Stimulated activated CD4-positive, alpha-beta T cell treated with anti-CD3 and anti-CD28 coated beads, Interleukin-2, amount 100 ng/mL, for 4 hours (primary cell): Measurements from ENCODE around the gene TTC31.

ENCODE experiments used
- DNase-seq: peaks from one replicate; pipeline ENCODE4 v3.0.0-alpha.2; 2020; ENCODE audit warnings: low read depth

TTC31 gene

DNA sequence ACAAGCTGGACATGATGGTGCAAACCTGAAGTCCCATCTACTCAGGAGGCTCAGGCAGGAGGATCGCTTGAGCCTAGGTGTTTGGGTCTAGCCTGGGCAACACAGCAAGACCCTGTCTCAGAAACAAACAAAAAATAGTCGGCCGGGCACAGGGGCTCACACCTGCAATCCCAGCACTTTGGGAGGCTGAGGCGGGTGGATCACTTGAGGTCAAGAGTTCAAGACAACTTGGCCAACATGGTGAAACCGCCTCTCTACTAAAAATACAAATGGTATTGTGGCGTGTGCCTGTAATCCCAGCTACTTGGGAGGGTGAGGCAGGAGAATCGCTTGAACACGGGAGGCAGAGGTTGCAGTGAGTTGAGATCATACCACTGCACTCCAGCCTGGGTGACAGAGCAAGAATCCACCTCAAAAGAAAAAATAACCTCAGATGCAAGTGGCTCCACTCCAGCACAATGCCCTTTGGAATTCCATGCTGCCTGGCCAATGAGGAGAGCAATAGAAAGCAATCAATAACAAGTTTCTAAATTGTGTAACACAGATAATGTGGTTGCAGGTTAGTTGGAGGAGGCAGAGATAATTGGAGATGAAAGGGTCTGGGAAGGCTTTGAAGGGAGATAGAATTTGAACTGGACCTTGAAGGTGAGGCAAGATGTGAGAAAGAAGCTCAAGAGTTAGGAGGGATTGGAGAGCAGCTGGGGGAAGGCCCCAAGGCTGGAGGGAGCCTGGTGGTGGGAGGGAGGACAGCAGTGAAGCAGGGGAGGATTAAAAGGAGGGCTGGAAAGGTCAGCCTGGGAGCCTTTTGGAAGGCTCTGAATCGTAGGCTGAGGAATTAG lies 6.0 kb downstream of the TTC31 start:
- DNase-seq, result no peak

DNA sequence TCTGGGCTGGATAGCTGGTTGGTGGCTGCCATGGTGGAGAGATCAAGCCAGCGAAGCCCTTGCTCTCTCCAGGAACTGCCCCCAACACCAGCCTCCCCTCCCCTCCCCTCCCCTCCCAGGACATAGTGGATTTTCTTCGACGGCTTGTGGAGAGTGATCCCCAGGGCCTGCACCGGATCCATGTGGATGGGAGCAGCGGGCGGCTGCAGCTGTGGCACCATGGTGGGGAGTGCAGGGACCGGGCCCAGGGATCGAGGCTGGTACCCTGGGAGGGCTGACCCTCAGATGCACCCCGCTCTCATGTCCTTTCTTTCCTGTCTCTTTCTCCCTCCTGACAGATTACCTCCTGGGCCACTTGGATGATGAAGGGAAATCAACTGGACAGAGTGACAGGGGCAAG lies 7.0 kb downstream of the TTC31 start:
- no peak for DNase-seq

DNA sequence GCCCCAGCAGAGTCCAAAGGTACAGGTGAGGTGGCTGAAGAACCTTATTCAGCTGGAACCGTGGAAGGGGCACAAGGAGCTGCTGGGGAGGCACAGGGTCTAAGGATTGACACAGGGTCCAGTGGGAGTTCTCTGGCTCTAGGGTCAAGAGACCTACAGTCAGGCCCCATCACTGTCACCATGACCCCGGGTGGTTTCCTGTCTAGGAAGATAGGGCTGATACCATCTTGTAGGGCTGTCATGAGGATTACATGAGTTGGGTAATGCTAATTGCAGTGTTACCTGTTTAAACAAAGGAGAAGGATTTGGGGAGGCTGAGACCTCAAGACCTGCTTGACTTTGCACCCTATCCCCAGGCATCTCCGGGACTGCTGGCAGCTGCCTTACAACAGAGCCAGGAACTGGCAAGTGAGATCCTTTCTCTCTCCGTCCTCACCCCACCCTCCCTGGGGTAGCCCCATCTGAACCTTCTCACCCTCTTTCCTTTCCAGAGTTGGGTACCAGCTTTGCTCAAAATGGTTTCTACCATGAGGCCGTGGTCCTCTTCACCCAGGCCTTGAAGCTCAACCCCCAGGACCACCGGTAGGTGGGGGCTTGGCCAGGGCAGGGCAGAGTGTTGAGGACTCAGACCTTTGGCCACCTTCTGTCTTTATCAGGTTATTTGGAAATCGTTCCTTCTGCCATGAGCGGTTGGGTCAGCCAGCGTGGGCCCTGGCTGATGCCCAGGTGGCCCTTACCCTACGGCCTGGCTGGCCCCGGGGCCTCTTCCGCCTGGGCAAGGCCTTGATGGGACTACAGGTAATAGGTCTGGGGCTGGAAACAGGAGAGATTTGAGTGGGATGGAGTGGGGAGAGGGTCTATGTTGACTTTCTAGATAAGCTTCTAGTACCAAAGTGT lies 9.0 kb downstream of the TTC31 start:
- no peak for DNase-seq

DNA sequence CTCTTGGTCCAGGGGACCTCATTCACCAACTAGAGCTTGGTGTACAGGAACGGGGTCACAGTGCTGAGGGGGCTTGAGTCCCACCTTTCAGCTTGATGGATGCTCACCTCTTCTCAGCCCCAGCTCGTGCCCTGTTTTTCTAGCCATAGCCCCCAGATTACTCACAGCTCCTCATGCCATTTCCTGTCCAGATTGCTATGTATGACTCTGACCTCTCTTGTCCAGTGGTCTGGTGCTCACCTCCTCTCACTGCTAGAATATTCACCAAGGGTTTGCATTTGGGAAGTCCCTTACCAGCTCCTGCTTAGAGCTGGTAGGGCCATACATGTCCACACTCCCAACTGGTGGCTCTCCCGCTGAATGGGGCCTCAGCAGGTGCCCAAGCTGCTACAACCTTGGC lies 10.7 kb downstream of the TTC31 start:
- DNase-seq, result no peak

DNA sequence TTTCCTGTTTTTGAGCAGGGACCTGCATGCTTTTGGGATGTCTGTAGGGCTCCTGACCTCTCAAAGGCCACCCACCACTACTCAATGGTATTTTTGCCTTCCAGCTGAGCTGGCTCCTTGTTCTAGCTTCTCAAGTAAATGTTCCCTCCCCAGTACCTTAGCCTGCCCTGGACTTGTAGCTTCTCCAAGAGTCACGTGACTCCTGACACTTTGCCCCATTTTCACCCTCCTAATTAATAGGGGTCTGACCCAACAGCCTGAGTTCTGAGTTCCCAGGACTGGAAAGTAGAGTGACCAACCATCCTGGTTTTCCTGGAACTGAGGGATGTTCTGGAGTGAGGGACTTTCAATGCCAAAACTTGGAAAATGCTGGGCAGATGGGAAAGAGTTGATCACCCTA lies 12.6 kb downstream of the TTC31 start:
- no peak for DNase-seq

DNA sequence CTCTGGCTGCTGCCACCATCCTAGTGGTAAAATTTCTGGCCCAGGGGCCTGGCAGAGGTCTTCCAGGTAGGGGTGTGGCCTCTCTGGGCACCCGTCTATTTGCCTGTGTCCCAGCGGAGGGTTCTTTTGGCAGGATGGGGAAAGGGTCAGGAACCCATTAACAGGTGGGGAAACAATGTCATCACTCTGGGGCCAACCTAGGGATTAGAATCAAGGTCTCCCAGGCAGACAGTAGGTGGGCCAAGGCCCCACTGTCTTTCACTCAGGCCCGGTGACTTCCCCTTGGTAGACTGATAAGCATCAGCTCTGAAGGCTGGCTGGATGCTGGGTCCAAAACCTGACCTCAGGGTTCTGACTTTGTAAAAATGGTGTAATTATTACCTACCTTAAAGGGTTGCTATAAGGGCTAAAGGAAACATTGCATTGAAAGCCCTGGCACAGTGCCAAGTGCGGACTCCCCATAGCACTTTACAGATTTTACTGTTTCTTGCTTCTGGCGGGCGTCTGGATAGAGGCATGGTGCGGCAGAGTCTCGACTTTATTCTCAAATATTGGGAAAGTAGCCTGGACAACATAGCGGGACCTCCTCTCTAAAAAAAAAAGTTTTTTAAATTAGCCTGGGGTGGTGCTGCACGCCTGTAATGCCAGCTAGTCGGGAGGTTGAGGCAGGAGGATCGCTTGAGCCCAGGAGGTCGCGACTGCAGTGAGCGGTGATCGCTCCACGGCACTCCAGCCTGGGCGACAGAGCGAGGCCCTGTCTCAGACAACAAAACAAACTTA lies 14.3 kb downstream of the TTC31 start:
- DNase-seq, result no peak

DNA sequence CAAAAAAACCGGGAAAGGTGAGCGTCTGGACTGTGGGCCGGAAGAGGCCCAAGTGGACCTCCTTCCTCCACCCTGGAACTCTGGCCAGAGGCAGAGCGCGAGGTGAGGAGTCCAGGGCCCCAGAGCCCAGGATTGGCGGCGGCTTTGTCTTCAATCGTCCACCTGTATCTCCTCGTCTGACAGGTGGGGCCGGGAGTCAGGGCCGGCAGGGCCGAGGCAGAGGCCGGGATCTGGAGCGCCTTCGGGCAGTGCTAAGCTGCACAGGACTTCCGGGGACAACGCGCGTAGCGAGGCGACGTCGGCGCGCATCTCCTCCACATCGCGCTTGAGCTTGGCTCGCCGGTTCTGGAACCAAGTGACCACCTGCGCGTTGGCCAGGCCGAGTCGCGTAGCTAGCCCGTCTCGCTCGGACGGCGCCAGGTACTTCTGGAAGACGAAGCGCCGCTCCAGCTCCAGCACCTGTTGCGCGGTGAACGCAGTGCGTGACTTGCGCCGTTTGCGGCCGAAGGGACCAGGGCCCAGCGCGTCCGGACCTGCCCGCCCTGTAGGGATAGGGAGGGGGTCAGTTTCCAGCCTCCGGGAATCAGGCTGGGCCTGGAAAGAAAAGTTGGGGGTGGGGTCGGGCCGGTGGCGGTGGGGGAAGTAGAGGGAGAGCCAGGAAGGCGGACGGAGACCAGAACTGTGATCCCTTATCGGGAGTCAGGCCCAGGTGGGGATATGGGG lies 15.1 kb downstream of the TTC31 start:
- no peak for DNase-seq

DNA sequence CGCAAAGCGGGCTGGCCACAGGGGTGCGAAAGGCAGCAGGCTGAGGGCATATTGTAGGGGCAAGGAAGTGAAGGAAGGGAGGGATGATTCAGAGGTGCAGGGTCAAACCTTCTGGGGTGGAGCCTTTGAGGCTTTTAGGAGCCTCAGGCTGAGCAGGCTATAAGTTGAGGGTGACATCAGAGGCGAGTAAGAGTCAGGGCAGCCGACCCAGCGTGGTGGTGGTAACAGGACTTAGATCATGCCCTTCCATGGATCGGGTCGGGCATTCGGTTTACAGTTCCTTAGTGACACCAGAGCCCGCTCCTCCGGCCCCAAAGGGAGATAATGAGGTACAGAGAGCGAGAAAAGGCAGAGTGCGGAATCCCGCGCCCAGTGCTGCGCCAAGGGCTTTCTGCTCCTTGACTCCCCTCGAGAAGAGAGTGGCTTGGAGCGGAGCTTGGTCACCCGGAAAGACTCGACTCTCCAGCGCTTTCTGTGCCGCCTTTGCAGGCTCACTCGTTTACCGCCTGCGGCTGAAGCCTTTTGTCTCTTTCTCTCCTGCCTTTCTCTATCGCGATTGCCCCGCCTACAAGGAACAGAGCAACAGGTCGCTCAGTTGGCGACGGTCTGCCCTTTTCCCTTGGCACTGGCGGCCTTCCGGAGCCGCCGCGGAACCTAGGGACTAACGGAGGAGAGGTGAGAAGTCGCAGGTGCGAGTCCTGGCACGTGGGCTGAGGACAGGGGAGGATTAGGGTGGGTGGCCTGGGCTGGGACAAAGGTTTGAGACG lies 15.8 kb downstream of the TTC31 start:
- no peak for DNase-seq

DNA sequence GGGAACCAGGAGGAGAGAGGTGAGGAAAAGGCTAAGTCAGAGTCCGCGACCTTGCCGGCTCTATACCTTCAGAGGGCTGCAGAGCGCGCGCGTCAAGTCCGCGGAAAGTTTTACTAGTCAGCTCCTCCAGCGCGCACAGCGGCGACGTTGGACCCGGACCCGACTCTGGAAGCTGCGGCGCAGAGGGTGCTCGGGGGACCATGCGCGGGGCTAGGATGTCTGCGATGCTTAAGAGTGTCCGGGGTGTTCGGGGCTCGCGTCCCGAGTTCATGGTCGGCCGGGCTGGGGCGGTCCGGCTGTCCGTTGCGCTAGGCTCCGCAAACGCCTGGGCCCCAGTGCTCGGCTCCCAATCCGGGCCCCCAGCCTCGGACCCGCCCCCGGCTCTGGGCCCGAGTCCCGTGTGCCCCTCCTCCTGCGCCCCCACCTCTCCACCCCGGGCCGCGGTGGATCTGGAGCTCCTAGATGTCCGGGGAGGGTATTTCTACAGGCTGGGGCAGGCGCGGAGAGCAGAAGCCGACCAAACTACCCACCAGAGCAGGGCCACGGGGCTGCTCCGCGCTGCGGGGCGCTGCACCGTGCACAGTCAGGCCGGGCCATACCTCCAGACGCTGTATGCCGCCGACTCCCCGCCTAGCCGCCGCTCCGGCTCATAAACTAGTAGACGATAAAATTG lies 16.5 kb downstream of the TTC31 start, which contains the start of gene LBX2:
Gene LBX2 (minus strand): TSS at position 337 of the 673 bp plus-strand sequence. CDS start 66 bp downstream, at position 271.
- no peak for DNase-seq

DNA sequence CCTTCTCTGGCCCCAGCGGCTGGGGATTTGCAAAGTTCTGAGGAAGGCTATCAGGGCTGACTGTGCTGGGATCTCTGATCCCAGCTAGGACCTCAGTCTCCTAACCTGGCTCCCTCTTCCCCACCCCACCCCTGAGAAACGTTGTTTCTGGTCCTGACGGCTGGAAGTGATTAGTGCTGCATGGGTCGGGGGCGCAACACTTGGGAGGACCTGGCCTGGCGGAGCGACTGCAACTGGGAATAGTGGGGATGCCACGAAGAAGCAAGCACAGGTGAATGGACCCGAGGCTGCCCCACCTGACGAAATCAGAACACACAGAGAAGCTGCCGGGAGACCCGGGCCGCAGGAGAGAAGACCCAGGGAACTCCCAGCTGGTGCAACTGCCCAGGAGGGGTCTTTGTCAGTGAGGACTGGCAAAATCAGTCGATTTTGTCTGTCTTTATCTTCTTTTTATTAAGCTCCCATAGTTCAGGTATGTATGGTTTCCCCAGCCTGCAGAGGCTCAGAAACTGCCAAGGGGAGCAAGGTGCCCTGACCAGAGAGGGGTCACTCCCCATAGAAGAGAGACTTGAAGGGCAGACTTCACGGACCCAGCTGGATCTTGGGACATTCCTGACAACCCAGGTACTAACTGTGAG lies 17.2 kb downstream of the TTC31 start:
- DNase-seq, result no peak

DNA sequence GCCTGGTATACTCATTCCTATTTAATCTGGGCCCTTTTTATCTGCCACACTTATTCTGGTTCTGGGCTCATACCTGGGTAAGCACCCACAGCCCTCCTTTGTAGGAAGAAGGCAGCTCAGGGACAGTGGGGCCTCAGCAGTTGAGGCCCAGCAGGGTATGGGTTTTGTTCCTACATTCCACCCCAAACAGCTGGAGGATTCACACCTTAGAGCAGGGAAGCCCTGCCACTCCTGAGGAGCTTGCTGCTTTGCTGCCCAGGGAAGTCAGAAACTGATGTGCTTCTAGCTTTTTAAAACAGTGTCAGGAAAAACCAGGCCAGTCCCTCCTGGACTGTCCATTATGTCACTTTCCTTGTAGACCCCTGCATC lies 17.7 kb downstream of the TTC31 start:
- DNase-seq, result no peak

DNA sequence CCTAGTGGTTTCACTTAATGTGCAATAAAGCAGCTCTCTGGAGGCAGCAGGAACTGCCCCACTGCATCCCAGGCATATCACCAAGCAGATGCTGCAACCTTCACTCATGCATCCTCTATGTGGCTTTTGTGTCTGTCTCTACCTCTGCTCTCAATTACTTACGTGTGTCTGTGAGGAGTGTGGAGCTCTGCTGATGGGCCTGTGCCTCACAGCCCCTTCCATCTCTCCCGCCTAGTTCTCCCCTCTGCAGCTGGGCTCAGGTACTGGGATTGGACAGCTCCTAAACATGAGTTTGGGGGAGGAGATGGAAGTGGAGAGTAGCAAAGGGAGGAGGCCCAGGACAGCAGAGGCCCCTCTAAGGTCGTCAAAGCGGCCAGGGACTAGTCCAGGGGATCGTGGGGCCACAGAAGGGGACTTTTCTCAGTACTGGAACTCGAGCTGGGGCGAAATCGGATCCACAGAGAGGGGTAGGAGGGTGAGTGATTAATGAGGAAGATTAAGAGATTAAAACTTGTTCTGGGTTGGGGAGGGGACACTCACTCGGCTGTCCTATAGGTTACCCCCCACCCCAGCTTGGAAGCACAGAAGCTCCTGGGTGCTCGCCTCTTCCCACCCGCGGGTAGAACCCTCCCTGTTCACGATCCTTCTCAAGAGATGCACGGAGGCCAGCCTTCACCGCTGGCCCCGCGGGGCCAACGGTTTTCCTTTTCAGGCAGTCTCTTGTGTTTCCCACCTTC lies 18.6 kb downstream of the TTC31 start:
- DNase-seq, result no peak

DNA sequence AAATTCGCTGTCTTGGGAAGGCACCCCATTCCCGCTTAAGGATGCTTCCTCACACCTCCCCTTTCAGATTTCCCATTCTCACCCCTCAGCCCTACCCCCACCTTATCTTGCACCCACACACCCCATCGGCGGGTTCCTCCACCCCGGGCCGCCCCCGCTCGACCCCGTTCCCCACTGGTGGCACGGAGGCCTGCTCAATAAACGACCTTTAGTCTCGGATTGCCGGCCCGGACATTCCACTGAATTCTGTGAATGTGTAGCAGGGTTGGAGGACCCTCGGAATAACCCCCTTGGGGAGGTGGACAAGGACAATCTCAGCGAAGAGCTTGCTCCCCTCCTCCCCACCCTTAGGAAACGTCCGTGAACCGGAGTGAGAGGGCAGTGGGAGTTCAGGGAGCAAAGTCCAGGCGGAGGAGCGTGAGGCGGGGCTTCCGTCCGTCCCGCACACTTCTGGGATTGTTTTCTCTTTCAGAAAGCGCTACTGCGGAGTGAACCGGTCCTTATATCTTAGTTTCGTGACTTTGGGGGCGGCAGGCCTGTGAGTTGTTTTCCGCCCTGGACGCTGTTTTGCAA lies 19.4 kb downstream of the TTC31 start:
- DNase-seq, result no peak

DNA sequence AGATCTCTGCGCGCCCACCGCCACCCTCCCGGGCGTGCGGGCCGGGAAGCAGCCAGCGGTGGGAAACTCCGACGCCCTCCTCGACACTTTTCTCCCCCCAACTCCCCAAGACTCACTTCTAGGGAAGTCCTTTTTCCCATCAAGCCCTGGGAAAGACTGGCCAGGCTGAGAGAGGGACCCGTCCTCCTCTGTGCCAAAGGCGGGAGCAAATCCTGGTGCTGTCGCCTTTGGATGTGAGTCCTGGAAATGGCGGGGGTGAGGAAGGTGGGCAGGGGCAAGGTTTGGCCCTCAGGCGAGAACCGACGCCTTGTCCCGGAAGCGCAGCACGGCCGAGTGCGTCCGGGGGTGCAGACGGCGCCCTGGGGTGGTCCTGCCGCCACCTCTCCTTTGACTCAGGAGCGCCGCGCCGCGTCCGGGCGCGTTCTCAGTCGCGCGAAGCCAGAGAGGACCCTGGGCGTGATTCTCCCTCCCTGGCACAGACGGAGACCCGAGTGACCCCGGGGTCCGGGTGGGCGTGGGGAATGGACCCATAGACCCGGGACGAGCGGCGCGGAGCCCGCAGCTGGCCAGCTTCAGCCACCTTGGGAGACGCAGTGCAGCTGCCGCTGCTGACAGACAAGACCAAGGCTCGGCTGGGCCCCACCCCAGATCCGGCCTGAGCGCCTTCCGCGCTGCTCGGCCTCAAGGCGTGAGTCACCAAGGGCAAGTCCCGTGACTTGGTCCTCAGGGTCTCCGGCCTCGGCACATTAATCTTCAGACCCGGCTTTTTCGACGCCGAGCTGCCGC lies 20.0 kb downstream of the TTC31 start:
- no peak for DNase-seq

DNA sequence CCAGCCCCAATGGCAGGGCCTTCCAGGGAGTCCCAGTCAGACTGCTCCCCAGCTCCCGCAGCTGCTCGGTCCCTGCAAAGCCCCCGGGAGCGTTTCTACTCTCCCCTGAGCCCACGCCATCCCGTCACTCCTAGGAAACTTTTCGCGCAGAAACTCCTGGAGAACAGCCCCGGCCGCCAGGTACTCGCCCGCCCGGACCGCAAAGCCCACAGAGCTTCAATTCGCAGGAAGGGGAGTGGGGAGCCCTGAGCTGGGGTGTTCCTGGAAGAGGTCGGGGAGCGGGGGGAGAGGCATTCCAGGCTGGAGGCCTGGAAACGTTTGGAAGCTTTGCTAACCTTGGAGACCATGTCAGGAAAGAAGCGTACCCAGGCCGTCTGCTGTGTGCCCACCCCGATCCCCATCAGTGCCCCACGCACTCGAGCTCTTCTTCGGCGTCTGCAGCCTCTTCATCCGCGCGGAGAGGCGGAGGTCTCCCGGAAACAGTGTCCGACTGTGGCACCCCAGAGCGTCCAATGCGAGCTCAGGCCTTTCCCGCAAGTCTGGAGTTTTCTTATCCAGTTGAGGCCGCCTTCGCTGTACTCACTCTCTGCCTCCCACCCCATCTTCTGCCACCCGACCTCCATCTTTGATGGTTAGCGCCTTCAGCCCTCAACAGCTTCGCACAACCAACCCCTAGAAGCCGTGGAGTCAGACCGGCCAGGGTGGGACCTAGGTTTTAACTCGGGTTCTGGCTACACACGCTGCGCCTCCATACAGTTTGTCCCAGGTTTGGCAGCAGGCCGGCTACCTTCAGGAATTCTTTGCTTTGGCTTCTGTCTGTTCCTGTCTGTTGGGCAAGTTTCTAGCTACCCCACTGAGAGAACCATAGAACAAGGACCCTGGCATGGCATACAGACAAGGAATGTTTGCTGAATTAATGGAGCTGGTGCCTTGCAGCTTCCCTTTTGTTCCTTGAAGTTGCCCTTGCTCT lies 20.9 kb downstream of the TTC31 start:
- DNase-seq, result no peak

DNA sequence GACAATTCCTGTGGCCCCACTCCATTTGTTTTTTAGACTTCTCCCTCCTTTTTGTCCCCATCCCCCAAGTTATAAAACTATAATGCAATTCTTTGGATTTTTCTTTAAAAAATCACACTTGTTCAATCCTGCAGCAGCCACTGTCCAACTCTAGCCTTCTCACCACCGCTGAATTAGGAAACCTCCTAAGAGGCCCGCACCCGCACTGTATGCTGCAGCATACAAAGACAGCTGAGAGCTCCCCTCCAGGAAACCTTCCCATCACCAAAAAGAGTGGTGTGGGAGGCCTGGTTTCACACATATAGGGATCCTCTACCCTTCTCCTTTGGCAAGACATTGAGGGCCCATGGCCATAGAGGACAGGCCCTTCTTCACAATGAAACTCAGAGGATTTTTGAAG lies 21.7 kb downstream of the TTC31 start:
- DNase-seq, result no peak
